AG04450 (cell line): ENCODE results near the gene DSTN. TPM values are rescaled to one million over a fixed set of nuclear protein-coding genes. Genes with fewer than 3 reads are reported as not detected.
A peak's percentile ranks its signal among the peaks of the same experiment; 100 is the strongest.

Experiments
- CTCF ChIA-PET: fragments of 300-600, 350-600 bp; formaldehyde crosslinking; extraction: SDS; loops from one replicate; lab custom pipeline; 2022; ENCODE audit warnings: antibody characterized with exemption, inconsistent platforms; lab: Charles Lee
- POLR2A ChIA-PET: fragments of 350-600 bp; formaldehyde crosslinking; extraction: SDS; loops from one replicate; lab custom pipeline; 2021; ENCODE audit warnings: antibody characterized with exemption, inconsistent platforms; lab: Yijun Ruan, JAX
- DNase-seq: peaks from one replicate; pipeline ENCODE4 v3.0.0-alpha.2; 2011; ENCODE audit warnings: low read depth, low spot score
- H3K27ac ChIP-seq: one replicate; pipeline ENCODE4 v1.5.1; 2012; ENCODE audit warnings: low read depth, low read length, control low read depth
- H3K27me3 ChIP-seq: one replicate; pipeline ENCODE4 v1.6.0; 2012; ENCODE audit warnings: low read length; ENCODE audit not compliant: control insufficient read depth, insufficient read depth
- H3K4me3 ChIP-seq: 2 replicates; pipeline ENCODE4 v1.5.1; 2011; ENCODE audit warnings: mild to moderate bottlenecking, low read depth, low read length, control low read depth
- H3K9me3 ChIP-seq: 2 replicates; pipeline ENCODE4 v1.5.1; 2012; ENCODE audit warnings: low read length; ENCODE audit not compliant: control insufficient read depth, insufficient read depth
- polyA plus RNA-seq: library from polyadenylated mRNA; depleted of rRNA; stranded (reverse); fragments of >200 nt; gene quantifications from 2 replicates; pipeline ENCODE4 v1.2.3, GENCODE V29; 2011
- TF ChIP-seq, protein P1 (sequence below): IDR thresholded peaks from 2 replicates; pipeline ENCODE4 v1.5.1; 2011; ENCODE audit warnings: low read depth, low read length, control low read depth, inconsistent platforms

Gene DSTN
- polyA plus RNA-seq, 1 experiment: 414 TPM

DNA sequence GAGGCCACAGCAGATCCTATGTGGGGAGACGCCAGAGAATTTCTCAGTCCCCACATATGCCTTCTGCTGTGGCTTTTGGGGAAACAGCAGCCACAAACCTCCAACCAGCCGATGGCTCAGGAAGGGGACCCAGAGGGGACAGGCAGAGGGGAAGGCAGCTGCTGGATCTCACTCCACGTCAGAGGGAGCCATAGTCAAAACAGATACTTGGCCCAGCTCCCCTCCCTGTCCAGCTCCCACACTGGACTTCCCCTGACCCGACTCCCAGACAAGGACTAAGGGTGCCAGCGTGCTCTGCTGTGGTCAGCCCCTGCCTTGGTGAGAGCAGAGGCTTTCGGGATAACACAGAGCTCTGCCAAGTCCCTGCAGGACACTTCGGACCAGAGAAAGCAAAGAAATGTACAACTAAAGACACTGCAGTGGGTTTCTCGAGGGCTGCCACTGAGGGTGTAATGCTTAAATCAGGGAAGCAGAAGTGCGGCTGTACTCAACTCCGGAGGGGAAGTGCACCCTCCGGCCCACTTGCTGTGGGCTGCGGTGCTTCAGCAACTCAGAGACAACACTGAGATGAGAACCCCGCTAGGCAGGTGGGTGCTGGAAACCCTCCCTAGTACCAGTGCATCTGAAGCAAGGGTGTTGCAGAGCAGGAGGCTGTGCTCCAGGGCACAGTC is 64.9 kb downstream of the DSTN start:
- CTCF ChIA-PET: interaction anchor here (1.1 kb wide), 1 partner anchor 130 kb away, joined by 3 read pairs; no protein-coding TSS in a partner anchor
- H3K27me3 ChIP-seq: no peaks in the 10 kb centered on the region
- TF ChIP-seq, protein P1, sequence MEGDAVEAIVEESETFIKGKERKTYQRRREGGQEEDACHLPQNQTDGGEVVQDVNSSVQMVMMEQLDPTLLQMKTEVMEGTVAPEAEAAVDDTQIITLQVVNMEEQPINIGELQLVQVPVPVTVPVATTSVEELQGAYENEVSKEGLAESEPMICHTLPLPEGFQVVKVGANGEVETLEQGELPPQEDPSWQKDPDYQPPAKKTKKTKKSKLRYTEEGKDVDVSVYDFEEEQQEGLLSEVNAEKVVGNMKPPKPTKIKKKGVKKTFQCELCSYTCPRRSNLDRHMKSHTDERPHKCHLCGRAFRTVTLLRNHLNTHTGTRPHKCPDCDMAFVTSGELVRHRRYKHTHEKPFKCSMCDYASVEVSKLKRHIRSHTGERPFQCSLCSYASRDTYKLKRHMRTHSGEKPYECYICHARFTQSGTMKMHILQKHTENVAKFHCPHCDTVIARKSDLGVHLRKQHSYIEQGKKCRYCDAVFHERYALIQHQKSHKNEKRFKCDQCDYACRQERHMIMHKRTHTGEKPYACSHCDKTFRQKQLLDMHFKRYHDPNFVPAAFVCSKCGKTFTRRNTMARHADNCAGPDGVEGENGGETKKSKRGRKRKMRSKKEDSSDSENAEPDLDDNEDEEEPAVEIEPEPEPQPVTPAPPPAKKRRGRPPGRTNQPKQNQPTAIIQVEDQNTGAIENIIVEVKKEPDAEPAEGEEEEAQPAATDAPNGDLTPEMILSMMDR: no peak
- no peaks in the 10 kb centered on the region for H3K9me3 ChIP-seq
- H3K4me3 ChIP-seq: no peak overlapping the region
- peak overlapping the region; percentile 21 for H3K27ac ChIP-seq
- POLR2A ChIA-PET: no interaction called here
- DNase-seq: no peak

DNA sequence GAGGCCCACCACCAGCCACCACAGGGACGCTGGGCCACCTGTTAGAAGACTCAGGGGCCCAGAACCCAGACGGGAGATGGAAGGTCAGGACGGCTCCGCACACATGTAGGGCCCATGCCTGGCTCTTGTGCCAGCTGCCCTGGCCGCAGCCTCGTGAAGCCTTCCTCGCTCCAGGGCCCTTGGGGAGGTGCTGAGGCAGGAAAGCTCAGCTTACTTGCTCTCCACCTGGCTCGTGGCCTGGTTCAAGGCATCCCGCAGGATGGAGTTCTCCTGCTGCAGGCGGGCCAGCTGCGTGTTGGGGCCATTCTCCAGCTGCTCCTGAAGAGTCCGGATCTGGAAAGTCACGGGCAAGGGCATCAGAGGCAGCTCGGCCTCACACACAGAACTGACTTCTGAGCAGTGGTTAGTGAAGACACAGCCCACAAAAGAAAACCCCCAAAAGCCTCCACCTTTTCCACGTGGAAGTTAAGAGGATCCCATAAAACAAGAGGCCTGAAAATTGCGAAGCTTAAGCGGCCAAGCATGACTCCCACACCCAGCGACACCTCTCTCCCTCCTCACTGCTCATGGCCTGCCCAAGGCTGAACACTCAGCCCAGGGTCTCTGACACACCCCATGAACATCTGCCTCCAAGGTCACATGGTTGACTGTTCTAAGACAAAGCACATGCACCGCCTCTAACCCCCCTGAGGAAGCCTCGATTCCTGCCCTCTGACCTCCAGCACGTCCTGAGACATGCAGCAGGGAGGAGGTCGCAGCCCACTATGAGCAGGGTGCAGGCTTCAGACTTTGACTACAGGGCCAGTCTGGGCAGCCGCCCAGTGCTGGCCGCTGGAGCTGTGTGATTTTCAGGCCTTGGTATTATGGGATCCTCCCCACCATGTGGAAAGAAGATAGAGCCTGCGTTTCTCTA is 65.7 kb downstream of the DSTN start:
- no peaks in the 10 kb centered on the region for H3K9me3 ChIP-seq
- H3K27ac ChIP-seq: peak overlapping the region; percentile 31
- ChIA-PET POLR2A (no interaction called here), CTCF (interaction anchor here (1.2 kb wide), 1 partner anchor 303 kb away, joined by 3 read pairs; no protein-coding TSS in a partner anchor)
- H3K27me3 ChIP-seq: no peaks in the 10 kb centered on the region
- TF ChIP-seq, protein P1: no peak
- H3K4me3 ChIP-seq: no peak overlapping the region
- DNase-seq: no peak

DNA sequence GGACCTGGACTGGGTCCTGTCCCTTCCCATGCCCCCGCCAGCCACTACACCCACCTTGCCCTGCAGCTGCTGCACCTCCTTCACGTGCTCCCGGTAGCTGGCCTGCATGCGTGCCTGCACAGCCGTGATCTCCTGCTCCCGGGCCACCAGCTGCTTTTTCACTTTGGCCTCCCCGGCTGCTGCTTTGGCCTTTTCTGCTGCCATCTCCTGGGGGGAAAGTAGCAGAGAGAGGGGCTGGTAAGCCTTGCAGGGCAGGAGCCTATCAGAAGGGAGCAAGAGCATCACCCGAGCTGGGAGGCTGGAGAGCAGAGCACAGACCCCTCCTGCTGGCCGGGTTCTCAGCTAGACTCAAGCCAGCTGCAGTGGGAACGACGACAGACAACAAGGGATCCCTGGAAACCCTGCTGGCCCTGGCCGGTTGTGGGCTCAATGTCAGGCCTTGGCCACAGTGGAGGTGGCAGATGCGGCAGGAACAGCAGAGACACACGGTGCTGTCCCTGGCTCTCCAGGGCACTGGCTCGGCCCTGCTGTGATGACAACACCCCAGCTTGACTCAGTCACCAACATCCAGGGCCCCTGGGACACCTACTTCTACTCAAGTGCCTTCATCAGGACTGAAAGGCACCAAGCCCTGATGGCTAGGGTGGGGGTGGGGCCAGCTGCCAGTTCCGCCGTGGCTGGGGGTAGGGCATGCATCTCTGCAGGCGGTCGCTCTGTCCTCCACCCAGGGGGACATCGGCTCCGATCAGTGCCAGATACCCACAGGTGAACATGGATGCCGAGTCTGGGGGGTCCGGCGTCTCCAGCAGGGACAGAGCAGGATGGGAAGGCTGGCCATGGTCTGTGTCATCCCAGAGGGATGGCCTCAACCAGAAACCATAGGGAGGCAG is 66.9 kb downstream of the DSTN start:
- POLR2A ChIA-PET: no interaction called here
- no peaks in the 10 kb centered on the region for H3K9me3 ChIP-seq
- H3K27ac ChIP-seq: peak overlapping the region; percentile 11
- H3K4me3 ChIP-seq: no peak overlapping the region
- TF ChIP-seq, protein P1: no peak
- H3K27me3 ChIP-seq: no peaks in the 10 kb centered on the region
- CTCF ChIA-PET: interaction anchor here (0.9 to 1.2 kb wide), 2 partner anchors 133 to 302 kb away, joined by 3 read pairs; no protein-coding TSS in a partner anchor
- DNase-seq: no peak

DNA sequence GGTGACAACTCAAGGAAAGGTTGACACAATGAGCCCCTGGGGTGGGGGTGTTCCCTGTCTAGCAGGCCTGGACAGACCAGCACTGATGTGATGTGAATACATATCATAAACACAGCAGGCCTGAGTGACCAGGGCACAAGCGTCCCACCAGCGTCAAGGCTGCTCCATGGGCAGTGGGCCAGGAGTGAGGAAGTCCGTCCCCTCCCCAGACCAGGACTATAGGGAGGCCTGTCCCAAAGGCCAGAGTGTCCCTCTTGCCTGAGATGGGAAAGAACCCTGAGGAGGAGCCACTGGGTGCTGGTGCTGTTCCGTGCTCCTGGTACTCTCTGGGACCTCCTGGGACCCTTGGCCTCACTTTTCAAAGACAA is 67.5 kb downstream of the DSTN start:
- H3K9me3 ChIP-seq: no peaks in the 10 kb centered on the region
- DNase-seq: no peak
- no peak overlapping the region for H3K27ac ChIP-seq
- ChIA-PET POLR2A (no interaction called here), CTCF (interaction anchor here (0.6 to 0.9 kb wide), 2 partner anchors 104 to 133 kb away, joined by 3 to 4 read pairs; no protein-coding TSS in a partner anchor)
- TF ChIP-seq, protein P1: no peak
- H3K4me3 ChIP-seq: no peak overlapping the region
- H3K27me3 ChIP-seq: no peaks in the 10 kb centered on the region
